HG02759 (cell line): Measurements from ENCODE around the gene CDK5R1.

Experiments used
- ATAC-seq: cut with Tn5 transposase; IDR thresholded peaks from one replicate; pipeline ENCODE4 v1.9.1; 2021; ENCODE audit warnings: mild to moderate bottlenecking, moderate library complexity; ENCODE audit not compliant: unreplicated experiment

The CDK5R1 gene

DNA sequence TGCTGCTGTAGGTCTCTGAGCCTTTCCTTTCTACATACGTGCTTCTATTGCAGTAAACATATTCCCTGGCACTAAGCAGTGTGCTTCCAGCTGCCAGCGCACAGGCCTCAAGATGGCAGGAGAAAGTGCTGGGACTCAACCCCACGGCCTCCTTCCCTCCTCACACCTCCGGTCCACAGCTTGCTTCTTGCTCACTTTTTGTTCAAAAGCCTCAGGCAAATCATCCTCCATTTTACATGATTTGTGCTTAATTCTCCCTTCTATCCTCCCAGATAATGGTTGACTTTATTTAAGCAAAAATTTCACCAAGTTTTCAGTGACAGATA, 5.4 kb downstream of the CDK5R1 start:
- ATAC-seq, result no peak

DNA sequence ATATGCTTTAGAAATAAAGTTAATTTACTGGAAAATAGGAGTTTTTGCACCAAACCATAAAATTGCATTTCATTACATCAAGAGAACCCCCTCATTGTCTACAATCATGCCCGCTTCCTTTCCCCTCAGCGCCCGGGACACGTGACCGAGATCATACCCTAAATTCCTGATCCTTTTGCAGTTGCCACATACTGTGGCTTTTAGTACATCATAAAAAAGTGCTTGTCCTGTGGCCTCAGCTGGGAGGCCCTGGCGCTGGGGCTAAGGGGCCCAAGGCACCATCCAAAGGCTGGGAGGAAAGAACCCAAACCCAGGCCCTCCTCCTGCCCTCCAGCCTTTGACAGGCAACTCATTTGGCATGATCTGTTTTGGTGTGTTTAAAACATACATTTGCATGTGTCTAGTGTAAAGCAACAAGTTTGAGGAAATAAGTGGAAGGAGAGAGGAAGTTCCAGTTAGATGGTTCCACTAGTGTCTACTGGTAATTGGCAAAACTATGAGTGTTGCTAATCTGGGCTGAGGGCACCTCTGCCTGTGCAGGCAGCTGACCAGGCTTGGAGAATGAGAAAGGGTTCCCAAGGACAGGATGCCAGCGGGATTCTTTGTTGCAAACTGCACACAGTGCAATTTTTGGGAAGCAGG, 6.0 kb downstream of the CDK5R1 start:
- ATAC-seq, result no peak

DNA sequence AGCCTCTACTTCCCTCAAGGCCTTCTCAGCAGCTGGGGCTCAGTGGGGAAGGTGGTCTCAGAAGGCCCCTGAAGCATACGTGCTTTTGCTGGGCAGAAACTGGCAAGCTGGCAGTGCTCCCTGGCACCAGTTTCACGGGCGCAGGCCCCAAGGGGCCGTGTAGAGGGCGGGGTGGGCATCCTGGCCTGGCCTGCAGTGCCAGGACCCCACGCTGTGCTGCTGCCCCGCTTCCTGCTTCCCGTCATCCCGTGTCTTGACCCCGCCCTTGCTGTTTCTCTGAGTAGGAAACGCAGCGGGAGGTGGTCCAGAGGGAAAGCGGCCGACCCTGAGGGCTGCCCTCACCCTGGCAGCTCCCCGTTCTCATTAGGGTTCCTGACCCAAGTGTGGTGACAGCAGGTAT, 6.8 kb downstream of the CDK5R1 start:
- no peak for ATAC-seq

DNA sequence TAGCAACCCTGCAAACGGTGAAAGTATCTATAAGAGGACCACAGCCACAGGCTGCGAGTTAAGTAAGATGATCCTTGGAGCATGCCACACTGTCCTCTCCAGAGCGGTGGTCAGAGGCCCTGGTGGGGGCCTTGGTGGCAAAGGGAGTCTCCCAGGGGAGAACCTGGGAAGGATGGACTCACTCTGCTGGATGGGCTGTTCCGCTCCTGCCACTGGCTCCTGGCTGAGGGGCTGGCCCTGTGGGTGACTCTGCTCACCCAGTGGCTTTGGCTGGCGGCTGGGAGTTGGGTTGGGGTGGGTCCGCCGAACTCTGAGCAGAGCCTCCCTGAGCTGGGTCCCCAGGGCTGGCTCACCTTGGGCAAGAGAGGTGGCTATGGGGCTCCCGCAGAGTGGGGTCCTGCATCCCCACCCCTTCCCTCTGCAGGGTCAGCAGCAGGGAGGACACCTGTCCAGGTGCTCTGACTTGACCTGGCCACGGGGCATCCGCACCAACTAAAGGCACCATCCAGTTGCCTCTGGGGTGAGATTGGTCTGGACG, 7.3 kb downstream of the CDK5R1 start:
- ATAC-seq, result no peak

DNA sequence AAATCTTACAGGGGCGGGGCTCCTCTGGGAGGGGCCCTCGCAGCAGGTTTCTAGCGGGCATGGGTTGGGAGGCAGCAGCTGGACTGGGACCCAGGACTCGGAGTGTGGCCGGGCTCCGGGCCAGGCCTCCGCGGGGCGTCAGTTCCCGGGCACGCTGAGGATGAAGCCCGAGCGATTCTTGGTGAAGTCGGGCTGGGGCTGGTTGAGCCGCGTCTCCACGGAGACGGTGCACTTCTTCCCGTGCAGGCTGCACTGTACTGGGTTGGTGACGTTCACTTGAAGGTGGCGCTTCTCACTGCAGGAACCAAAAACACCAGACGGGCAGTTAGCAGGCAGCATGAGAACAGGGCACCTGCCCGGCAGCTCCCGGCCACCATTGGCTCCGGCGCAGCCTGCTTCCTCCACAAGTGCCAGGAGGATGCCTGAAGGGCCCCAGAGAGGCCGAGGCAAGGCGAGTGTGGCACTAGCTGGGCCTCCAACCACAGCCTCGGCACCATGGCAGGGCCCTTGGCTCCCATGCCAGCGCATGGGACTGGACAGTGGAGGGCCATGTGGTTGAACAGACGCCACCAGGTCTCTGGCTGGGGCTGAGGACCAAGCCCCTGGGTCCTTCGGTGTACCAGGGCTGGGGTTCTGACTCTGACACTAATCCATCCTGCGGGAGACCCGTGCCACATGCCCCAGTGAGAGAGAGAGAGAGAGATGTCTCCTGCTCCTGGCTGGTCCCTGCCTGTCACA, 8.0 kb downstream of the CDK5R1 start:
- no peak for ATAC-seq

DNA sequence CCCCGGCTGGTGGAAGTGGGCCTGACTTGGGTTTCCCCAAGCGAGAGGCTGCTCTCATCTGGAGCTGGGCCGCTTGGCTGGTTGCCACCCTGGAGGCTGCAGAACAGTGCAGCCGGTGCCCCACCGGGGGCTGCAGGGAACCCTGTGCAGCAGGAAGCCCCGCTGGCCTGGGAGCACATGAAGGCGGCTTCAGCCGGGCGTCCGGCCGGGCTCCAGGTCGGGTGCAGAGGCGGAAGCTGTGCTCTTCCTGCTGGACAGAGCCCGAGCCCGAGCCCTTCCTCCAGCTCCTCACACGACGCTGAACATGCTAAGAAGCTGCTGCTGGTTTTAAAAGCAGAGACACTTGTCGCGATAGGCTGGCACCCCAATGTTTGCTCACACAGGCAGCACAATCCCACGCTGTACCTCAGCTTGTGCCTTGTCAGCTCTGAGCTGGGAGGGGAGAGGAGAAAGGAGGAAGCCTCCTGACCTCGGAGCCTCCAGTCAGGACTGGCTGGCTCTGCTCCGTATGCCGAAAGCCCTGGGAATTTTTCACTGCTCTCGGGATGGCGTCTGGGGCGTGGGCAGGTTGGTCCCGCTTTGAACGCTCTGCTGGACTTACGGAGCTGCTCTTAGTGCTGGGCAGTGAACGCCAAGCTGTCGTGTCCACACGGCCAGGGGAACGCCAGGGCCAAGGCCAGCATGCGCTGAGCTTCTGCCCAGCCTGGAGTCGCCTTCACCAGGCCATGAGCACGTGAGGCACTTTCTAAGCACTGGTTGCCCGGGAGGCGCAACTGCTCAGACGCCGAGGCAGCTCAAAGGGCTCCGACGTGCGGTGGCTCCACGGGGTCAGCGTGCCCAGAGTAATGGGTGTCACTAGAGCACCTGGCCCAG, 8.8 kb downstream of the CDK5R1 start:
- ATAC-seq, result no peak

DNA sequence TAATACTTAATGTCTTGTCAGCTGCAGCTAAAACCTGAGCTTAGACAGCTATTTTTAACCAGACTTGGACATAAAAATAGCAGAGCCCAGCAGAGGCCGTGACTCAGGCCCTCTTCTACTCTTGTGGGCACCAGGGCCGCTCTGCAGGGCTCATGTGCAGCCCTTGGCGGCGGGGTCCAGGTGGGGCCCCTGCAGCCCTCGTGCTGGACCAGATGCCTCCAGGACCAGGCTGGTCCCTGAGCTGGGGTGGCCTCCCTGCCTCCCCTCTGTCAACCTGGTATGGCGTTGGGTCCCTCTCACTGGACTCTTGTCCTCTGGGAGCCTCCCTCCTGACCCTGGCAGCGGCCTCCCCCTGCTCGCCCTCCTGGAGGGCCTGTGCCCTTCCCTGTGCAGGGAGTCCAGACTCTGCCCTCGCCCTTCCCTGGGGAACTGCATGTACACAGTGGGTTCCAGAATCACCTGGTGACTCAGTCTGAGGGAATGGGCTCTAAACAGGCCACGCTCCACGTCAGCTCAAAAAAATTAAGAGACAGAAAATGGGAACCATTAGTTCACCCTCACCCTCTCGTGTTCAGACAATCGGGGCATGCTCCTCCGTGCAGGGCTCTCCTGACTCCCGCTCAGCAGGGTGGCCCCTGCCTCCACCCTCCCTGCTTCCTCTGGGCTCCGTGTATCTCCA, 9.7 kb downstream of the CDK5R1 start:
- no peak for ATAC-seq

DNA sequence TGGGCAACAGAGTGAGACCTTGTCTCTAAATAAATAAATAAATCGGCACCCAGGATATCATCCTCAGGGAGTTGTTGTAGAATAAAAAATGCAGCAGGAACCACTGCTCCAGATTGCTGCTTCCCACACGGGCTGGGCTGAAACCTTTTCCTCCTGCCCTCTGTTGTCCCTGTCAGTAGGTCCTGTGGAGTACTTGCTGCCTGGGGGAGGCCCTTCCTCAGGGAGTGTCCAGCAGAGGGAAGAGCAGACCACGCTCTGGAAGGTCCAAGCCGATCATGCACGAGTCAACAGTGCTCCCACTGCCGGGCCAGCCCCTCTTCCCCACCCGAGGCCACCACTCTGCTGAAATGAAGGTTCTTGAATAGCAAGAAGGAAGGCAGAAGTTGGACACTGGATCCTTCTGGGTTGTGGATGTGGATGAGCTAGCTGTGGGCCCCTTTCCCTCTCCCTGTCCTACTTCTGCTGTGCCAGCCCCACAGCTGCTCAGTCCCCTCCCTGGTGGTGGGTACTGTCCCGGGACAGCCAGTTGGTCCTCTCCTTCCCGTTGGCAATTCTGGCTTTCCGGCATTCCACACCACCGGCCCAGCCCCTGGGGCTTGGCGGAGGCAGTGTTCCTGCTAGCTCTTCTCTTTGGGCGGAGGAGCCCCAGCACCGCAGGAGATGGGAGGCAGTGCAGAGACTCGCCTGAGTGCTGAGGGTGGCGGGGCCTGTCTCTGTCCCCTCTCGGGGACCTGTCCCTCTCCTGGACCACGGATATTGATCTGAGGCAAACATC, 10.8 kb downstream of the CDK5R1 start:
- ATAC-seq, result no peak

DNA sequence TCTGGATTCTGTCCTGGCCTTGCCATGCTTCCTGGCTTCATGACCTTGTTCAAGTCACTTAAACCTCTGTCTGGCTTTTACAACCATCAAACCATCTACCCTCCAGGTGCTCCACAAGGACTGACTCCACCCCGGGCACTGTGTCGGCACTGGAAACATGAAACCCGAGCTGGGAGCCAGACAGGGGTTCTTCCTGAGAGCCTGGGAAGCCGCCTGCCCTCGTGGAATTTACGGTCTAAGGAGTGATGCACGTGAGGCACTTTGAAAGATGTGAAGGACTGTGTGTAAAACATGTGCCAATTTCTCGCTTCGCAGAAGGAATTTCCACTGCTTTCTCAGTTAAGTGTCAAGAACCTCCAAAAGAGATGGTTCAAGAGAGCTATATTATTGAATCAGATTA, 11.6 kb downstream of the CDK5R1 start:
- no peak for ATAC-seq

DNA sequence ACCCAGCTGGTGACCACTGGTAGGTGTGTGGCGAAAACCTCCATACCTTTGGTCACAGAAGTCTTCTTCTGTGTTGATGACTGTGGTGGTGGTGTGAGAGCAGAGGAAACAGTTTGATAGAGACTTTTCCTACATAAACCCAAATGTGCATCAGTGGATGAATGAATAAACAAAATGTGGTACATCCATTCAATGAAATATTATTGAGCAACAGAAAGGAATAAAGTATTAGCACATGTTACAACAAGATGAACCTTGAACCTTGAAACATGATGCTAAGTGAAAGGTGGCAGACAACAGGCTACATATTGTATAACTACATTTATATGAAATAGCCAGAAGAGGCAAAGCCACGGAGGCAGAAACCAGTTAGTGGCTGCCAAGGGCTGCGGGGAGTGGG, 15.2 kb downstream of the CDK5R1 start:
- ATAC-seq, result no peak

DNA sequence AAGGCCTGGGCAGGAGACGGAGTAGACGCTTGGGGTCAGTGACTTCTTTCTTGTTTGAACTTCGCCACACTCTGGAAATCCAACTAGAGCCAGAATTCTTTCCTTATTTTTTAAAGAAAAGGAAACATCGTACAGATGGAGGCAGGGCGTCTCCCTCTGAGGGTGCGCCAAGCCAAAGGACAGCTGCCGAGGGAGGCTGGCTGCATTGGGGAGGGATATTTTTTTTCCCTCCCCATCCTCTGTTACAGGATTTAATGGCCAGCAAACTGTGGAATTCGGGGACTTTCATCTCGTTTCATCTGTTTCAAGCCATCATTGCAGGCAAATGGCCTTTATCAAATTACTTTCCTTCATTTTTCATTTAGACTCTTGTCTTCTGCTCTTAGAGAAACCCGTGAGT, 15.9 kb downstream of the CDK5R1 start:
- ATAC-seq, result no peak

DNA sequence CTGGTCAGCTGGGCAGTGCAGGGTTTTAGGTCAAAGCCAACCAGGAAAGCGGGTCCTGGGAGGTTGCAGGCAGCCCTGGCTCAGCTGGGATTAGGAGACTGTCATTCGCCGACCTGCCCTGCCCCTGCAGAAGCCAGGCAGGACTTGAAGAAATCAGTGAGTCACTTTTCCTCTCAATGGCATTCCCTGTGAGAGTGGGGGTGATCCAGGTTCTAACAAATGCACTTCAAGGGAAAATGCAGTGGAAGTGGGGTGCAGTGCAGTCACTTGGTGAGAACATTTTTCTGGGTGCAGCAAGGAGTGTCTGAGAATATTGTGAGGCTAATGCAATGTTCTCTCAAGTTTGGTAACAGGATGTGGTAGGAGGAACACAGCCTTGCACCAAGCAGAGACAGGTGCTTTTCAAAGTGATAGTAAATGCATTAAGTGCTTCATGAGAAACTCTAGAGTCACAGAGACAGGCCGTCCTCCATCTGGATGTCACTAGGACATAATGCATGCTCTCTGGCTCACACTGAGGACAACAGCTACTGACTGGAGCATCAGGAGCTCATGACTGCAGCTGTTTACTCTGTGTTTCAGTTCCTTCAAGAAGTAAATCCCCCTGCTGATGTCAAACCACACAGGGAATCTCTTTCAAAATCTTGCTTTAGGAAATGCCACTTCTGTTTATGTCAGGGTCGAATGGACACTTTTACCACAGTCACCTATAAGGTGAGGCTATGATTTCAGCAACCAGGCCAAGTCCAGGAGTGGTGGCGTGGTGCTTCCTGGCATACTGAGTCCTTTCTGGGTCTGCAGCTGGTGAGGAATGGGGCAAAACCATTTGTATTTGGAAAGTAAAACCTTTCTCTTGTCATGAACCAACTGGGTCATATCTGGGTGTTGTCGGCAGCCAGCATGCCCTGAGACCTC, 16.7 kb downstream of the CDK5R1 start:
- ATAC-seq, result peak; percentile 94

DNA sequence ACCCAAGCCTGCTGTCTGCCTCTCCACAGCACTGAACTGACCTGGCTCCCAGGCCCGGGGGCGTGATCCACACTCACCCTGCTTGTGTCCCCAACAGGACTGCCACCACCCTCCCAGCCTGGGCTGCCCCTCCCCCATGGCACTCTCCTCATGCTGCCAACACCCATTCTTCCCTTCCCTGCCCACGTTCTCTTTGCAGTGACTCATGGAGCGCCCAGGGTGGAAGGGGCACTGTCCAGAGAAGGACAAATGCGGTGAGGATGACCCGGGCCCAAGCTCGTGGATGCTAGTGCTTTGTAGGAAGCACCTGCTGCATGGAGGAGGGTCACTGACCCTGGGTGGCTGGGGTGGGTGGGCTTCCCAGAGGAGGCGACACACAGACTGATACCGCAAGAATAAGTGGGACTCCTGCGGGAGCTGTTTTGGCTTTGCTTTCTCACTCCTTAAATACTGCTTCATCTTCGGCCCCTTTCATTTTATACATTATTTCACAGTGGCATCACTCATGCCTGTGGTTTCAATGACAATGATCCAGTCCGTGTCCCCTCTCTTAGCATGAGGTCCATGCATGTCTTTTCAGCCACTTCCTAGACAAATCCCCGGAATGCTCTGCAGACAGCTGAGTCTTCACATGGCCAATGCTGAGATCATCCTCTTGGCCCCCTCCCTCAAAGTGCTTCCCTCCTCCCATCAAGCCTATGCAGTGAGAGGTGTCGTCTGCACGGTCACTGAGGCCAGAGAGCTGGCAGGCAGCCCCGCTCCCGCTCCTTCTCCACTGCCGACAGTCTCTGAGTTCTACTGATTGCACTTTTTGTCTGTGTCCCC, 17.6 kb downstream of the CDK5R1 start:
- no peak for ATAC-seq

DNA sequence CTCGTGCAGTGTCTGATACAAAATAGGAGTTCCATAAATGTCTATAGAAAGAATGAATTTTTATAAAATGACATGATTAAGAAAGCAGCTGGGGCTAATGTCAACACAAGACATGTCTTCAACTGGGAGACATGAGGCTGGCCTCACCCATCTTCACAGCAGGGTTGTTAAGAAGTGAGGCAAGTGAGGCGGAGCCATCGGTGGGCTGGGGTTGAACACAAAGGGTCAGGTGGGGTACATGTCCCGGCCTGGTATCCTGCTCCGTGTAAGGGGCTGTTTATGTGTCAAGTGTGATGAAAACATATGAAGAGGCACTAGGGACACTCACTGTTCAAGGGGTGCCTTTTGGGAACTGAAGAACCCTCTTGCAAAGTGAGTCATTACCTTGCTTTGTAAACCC, 22.1 kb downstream of the CDK5R1 start:
- no peak for ATAC-seq

DNA sequence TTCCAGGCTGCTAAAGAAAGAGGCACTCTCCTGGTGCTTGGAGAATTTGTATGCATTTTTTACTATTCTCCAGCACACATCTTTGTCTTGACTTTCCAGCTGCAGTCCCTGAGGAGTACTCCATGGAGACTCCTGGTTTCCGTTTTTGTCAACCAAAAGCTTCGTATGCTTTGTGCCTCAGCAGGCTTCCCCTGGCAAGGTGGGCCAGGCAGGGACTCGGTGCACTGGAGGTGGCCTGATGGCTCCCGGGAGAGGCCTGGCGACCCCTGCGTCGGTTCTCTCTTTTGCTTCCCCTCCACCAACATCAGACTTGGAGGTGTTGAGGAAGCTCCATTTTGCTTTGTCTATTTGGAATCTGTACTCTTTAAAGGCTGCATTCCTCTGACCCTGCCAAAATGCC, 23.7 kb downstream of the CDK5R1 start:
- ATAC-seq, result no peak

DNA sequence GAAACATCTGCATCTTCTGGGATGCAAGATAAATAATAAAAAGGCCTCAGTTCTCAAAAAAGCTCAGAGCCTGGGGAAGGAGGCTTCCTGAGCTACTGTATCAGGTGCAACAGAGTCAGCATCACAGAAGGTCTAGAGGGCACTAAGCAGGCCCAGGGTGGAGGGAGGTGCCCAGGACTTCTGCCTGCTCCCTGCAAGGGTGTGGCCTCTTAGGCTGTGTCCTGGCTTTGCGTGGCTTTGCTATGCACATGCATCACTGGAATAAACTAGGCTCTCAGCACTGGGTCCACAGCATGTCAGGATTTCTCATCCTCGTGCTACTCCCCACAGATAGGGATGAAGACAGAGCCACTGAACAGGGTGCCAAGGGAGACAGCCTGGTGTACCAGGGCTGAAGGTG, 25.5 kb downstream of the CDK5R1 start:
- no peak for ATAC-seq

DNA sequence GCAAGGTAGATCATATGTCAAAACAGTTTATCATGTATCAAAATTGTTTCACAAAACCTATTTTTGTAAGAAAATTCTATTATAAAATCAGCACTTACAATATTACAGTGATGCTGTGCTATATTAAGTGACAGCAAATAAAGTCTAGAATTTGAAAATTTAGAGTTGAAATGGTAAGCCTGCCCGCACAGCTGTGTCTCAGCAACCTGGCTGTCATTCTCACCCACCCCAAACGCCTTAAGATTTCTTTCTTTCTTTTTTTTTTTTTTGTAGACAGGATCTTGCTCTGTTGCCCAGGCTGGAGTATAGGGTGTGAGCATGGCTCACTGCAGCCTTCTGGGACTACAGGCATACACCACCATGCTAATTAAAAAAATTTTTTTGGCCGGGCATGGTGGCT, 26.8 kb downstream of the CDK5R1 start:
- ATAC-seq, result no peak

DNA sequence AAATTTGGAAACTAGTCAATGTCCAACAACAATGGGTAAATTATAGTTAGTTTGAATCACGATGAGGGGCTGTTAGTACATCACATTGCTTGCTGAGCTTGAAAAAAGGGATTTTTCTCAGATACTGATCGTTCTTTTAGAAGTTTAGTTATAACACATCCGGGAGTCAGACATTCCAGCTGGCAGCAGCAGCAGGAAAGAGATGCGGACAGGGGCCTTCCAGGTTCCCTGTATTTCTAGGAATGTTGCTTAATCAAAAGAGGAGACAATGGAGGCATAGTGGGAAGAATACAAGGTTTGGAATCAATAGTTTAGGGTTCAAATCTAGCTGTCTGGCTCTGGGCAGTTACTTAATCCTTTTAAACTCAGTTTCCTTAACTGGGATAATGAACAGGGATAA, 27.8 kb downstream of the CDK5R1 start:
- no peak for ATAC-seq
